ENCODE measurements around the gene RNF148. TPM values are rescaled to one million over a fixed set of nuclear protein-coding genes. Genes with fewer than 3 reads are reported as not detected.

Gene RNF148
- total and polyA plus RNA-seq, 2 of the 8 experiments (the other 6 are each of a cell fraction or from before 2014, with no cell fraction given), result 0.27 to 0.45 TPM

DNA sequence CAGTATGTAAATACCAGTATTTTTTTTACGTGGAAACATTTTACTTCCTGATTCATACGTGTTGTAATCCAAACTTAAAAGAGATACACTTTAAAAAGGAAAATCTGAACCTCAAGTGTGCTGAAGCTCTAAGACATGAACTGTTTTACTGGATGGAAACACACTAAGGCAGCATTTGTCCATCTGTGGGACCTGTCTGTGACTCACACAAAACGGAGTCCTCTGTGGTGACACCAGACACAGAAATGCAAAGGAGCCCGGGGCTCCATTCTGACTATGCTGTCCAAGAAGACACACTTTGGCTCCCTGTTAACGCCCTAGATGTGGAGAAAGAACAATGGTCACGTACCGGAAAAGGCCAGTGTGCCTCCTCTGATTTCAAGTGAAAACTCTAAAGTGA, 27.7 kb downstream of the RNF148 start (continued):
- TF ChIP-seq TAF7 (optimal IDR thresholded peaks at IDR 0.05; ENCODE audit: borderline replicate concordance, low read depth, low read length), result no peak
- TF ChIP-seq NANOG (IDR thresholded peaks at IDR 0.05; ENCODE audit: insufficient read depth, low read depth, low read length, poor library complexity, severe bottlenecking), result no peak
- no peak for TF ChIP-seq FOSL1 (IDR thresholded peaks at IDR 0.05; ENCODE audit: insufficient read depth, low read depth, low read length)
- TF ChIP-seq POLR2A (IDR thresholded peaks at IDR 0.05; ENCODE audit: control extremely low read depth in 1 of 2, low read depth in 2 of 2, low read length in 2 of 2), result no peak
- no peak for TF ChIP-seq YY1 (IDR thresholded peaks at IDR 0.05; ENCODE audit: low read depth, low read length)

Data from H1 (cell line).